B cell (primary cell): ENCODE results near the gene SPINT3.

Source experiments
- EZH2 ChIP-seq: IDR thresholded peaks from 2 replicates; pipeline ENCODE4 v1.6.1; 2012; ENCODE audit warnings: borderline replicate concordance, low read depth, mild to moderate bottlenecking, moderate library complexity, low read length; ENCODE audit not compliant: insufficient read depth, poor library complexity, severe bottlenecking
- TF ChIP-seq, protein P1 (sequence below): fragments of 200-600 bp; IDR thresholded peaks from one replicate; pipeline ENCODE4 v1.8.0; 2022; ENCODE audit warnings: antibody characterized with exemption, mild to moderate bottlenecking

DNA sequence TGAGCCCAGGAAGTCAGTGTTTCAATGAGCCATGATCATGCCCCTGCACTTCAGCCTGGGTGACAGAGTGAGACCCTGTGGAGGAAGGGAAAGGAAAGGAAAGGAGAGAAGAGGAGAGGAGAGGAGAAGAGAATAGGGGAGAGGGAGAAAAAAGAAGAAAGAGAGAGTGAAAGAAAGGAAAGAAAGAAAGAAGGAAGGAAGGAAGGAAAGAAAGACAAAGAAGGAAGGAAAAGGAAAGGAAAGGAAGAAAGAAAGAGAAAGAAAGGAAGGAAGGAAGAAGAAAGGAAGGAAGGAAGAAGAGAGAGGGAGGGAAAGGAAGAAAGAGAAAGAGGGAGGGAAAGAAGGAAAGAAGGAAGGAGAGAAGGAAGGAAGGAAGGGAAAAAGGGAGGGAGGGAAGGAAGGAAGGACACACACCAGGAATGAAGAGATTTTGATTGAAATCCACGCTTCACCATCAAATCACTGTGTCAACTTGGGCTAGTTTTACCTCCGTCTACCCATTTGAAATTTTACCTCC lies 49.4 kb upstream of the SPINT3 start:
- TF ChIP-seq, protein P1, sequence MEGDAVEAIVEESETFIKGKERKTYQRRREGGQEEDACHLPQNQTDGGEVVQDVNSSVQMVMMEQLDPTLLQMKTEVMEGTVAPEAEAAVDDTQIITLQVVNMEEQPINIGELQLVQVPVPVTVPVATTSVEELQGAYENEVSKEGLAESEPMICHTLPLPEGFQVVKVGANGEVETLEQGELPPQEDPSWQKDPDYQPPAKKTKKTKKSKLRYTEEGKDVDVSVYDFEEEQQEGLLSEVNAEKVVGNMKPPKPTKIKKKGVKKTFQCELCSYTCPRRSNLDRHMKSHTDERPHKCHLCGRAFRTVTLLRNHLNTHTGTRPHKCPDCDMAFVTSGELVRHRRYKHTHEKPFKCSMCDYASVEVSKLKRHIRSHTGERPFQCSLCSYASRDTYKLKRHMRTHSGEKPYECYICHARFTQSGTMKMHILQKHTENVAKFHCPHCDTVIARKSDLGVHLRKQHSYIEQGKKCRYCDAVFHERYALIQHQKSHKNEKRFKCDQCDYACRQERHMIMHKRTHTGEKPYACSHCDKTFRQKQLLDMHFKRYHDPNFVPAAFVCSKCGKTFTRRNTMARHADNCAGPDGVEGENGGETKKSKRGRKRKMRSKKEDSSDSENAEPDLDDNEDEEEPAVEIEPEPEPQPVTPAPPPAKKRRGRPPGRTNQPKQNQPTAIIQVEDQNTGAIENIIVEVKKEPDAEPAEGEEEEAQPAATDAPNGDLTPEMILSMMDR = no peak
- no peak for TF ChIP-seq EZH2
